Natural killer cell (primary cell): ENCODE measurements around the gene ASIC1. TPM values are rescaled to one million over a fixed set of nuclear protein-coding genes. Genes with fewer than 3 reads are reported as not detected.
A peak's percentile ranks its signal among the peaks of the same experiment; 100 is the strongest.

ENCODE experiments used
- ATAC-seq, 3 donors: fragments of 150-1000 bp in 2 of 3; fragments of 200-7000 bp in 1 of 3; cut with Tn5 transposase; 1 replicate in 1 of 3; 2 replicates in 2 of 3; pipeline ENCODE4 v1.10.0; 2021; ENCODE audit warnings: mild to moderate bottlenecking in 2 of 3, moderate library complexity in 2 of 3
- DNase-seq, 2 donors: peaks; one replicate each; pipeline versions ENCODE4 v3.0.0 to v3.0.0-alpha.2; 2013 to 2021; ENCODE audit warnings: mixed read lengths in 1 of 2
- H3K27ac ChIP-seq: one replicate; pipeline ENCODE4 v1.5.1; 2013; ENCODE audit warnings: mild to moderate bottlenecking, low read length
- H3K27me3 ChIP-seq: one replicate; pipeline ENCODE4 v1.6.1; 2013; ENCODE audit warnings: low read length; ENCODE audit not compliant: control insufficient read depth, insufficient read depth
- H3K36me3 ChIP-seq: one replicate; pipeline ENCODE4 v1.6.1; 2013; ENCODE audit warnings: low read length; ENCODE audit not compliant: control insufficient read depth, insufficient read depth
- H3K4me1 ChIP-seq: one replicate; pipeline ENCODE4 v1.6.1; 2013; ENCODE audit warnings: low read length; ENCODE audit not compliant: control insufficient read depth, insufficient read depth
- H3K4me3 ChIP-seq: one replicate; pipeline ENCODE4 v1.5.1; 2013; ENCODE audit warnings: low read length
- H3K9me3 ChIP-seq: one replicate; pipeline ENCODE4 v1.6.1; 2013; ENCODE audit warnings: low read length; ENCODE audit not compliant: control insufficient read depth, insufficient read depth
- H3K27ac Mint-ChIP-seq, 2 donors: one replicate each; pipeline ENCODE4 v1.8.0; 2022; ENCODE audit warnings: mild to moderate bottlenecking in 2 of 2, mixed read lengths in 2 of 2, moderate library complexity in 1 of 2
- H3K27me3 Mint-ChIP-seq, 2 donors: one replicate each; pipeline ENCODE4 v1.8.0; 2022; ENCODE audit warnings: low read depth in 2 of 2, mixed read lengths in 2 of 2
- H3K36me3 Mint-ChIP-seq: one replicate; pipeline ENCODE4 v1.8.0; 2022; ENCODE audit warnings: mixed read lengths
- H3K4me1 Mint-ChIP-seq, 2 donors: one replicate each; pipeline ENCODE4 v1.8.0; 2022; ENCODE audit warnings: mixed read lengths in 2 of 2
- H3K4me3 Mint-ChIP-seq: one replicate; pipeline ENCODE4 v1.8.0; 2022; ENCODE audit warnings: mild to moderate bottlenecking, moderate library complexity, mixed read lengths
- H3K9me3 Mint-ChIP-seq, 2 donors: one replicate each; pipeline ENCODE4 v1.8.0; 2022; ENCODE audit warnings: mixed read lengths in 2 of 2
- CTCF ChIP-seq: fragments of 200-600 bp; IDR thresholded peaks from one replicate; pipeline ENCODE4 v1.8.0; 2022; ENCODE audit warnings: antibody characterized with exemption
- WGBS: methylation state at CpG from one replicate; pipeline ENCODE4 v1.1.7; 2013; ENCODE audit warnings: missing lambda C conversion rate; ENCODE audit not compliant: insufficient coverage; 5-methylcytosine and 5-hydroxymethylcytosine counted together
- intact Hi-C: fragments of 100-400 bp; cut with micrococcal nuclease; formaldehyde crosslinking; loops from one replicate; pipeline ENCODE4 v1.14.2; 2022
- total RNA-seq, 4 donors: library from RNA; stranded (reverse); fragments of 120-200 nt in 1 of 4; gene quantifications; one replicate each; pipeline versions ENCODE4 v1.2.3 to v1.2.4, GENCODE V29; 2013 to 2022

Gene ASIC1
- total RNA-seq, 3 donors from 2014 or later (not counting 1 experiment from before 2014, with no cell fraction given), result 0.21 TPM; not detected in 2

- ATAC-seq, result no peak
- peaks cover 16 to 17% of the 10 kb centered on the region in 2 donors for H3K4me1 Mint-ChIP-seq
- H3K27ac ChIP-seq, result no peak overlapping the region
- no peaks in the 10 kb centered on the region for H3K9me3 Mint-ChIP-seq
- intact Hi-C loops, result no loop called here
- DNase-seq, result no peak
- WGBS, result 89% methylated on average over 3 of the region's 3 CpGs
- peaks cover 0 to 3% of the 10 kb centered on the region in 2 donors for H3K27me3 Mint-ChIP-seq
- H3K4me1 ChIP-seq, result peaks cover 31% of the 10 kb centered on the region
- H3K27me3 ChIP-seq, result no peaks in the 10 kb centered on the region
- H3K27ac Mint-ChIP-seq, result no peak overlapping the region
- TF ChIP-seq CTCF, result no peak
- no peaks in the 10 kb centered on the region for H3K36me3 ChIP-seq
- no peak overlapping the region for H3K4me3 Mint-ChIP-seq
- H3K36me3 Mint-ChIP-seq, result no peaks in the 10 kb centered on the region
- H3K9me3 ChIP-seq, result no peaks in the 10 kb centered on the region
- H3K4me3 ChIP-seq, result no peak overlapping the region
Observed at GRCh38 chr12:50109319-50109718, 51.9 kb downstream of the ASIC1 start.

GRCh38 chr12:50110127-50110761, 52.8 kb downstream of the ASIC1 start:
- H3K27me3 Mint-ChIP-seq, result peaks cover 0 to 3% of the 10 kb centered on the region in 2 donors
- H3K36me3 Mint-ChIP-seq, result no peaks in the 10 kb centered on the region
- no peaks in the 10 kb centered on the region for H3K9me3 ChIP-seq
- H3K4me3 ChIP-seq, result no peak overlapping the region
- DNase-seq, result no peak
- H3K4me3 Mint-ChIP-seq, result peak overlapping the region; percentile 41
- peaks cover 20 to 21% of the 10 kb centered on the region in 2 donors for H3K4me1 Mint-ChIP-seq
- no peak overlapping the region for H3K27ac Mint-ChIP-seq
- no peaks in the 10 kb centered on the region for H3K36me3 ChIP-seq
- 72% methylated on average over 6 of the region's 8 CpGs for WGBS
- peaks cover 33% of the 10 kb centered on the region for H3K4me1 ChIP-seq
- peak overlapping the region; percentile 93 for H3K27ac ChIP-seq
- intact Hi-C loops, result loop anchor here (5.0 kb wide), 1 partner anchor 368 kb away; the partner anchor contains the start of gene TMBIM6
- no peaks in the 10 kb centered on the region for H3K9me3 Mint-ChIP-seq
- no peak for TF ChIP-seq CTCF
- no peak for ATAC-seq
- H3K27me3 ChIP-seq, result no peaks in the 10 kb centered on the region

- Mint-ChIP-seq H3K27me3 (no peaks in the 10 kb centered on the region), H3K36me3 (no peaks in the 10 kb centered on the region), H3K9me3 (no peaks in the 10 kb centered on the region), H3K4me3 (peak overlapping the region; percentile 99), H3K27ac (peak overlapping the region; percentile 89 to 96), H3K4me1 (peaks cover 25 to 27% of the 10 kb centered on the region in 2 donors)
- peaks cover 4% of the 10 kb centered on the region for H3K36me3 ChIP-seq
- no peak for ATAC-seq
- intact Hi-C loops, result loop anchor here (1.0 to 5.0 kb wide), 3 partner anchors 26 to 369 kb away; partner anchors contain the start of genes RACGAP1, SMARCD1 and TMBIM6
- no peak overlapping the region for H3K4me3 ChIP-seq
- 25% methylated on average over 7 of the region's 7 CpGs for WGBS
- peak overlapping the region; percentile 93 for H3K27ac ChIP-seq
- peaks cover 33% of the 10 kb centered on the region for H3K4me1 ChIP-seq
- no peaks in the 10 kb centered on the region for H3K9me3 ChIP-seq
- no peak for DNase-seq
- H3K27me3 ChIP-seq, result no peaks in the 10 kb centered on the region
- no peak for TF ChIP-seq CTCF
Observed at GRCh38 chr12:50110762-50111351, 53.5 kb downstream of the ASIC1 start.
